RPMI7951 (cell line): ENCODE measurements around the gene CASZ1. TPM values are rescaled to one million over a fixed set of nuclear protein-coding genes. Genes with fewer than 3 reads are reported as not detected.

ENCODE experiments used
- DNase-seq: peaks from one replicate; pipeline ENCODE4 v3.0.0-alpha.2; 2012; ENCODE audit warnings: low read depth
- total RNA-seq: library from RNA; depleted of rRNA; stranded (reverse); fragments of >200 nt; shearing (Covaris generic); gene quantifications from 2 replicates; pipeline ENCODE4 v1.2.3, GENCODE V29; 2014; rRNA removed

The CASZ1 gene, protein sequence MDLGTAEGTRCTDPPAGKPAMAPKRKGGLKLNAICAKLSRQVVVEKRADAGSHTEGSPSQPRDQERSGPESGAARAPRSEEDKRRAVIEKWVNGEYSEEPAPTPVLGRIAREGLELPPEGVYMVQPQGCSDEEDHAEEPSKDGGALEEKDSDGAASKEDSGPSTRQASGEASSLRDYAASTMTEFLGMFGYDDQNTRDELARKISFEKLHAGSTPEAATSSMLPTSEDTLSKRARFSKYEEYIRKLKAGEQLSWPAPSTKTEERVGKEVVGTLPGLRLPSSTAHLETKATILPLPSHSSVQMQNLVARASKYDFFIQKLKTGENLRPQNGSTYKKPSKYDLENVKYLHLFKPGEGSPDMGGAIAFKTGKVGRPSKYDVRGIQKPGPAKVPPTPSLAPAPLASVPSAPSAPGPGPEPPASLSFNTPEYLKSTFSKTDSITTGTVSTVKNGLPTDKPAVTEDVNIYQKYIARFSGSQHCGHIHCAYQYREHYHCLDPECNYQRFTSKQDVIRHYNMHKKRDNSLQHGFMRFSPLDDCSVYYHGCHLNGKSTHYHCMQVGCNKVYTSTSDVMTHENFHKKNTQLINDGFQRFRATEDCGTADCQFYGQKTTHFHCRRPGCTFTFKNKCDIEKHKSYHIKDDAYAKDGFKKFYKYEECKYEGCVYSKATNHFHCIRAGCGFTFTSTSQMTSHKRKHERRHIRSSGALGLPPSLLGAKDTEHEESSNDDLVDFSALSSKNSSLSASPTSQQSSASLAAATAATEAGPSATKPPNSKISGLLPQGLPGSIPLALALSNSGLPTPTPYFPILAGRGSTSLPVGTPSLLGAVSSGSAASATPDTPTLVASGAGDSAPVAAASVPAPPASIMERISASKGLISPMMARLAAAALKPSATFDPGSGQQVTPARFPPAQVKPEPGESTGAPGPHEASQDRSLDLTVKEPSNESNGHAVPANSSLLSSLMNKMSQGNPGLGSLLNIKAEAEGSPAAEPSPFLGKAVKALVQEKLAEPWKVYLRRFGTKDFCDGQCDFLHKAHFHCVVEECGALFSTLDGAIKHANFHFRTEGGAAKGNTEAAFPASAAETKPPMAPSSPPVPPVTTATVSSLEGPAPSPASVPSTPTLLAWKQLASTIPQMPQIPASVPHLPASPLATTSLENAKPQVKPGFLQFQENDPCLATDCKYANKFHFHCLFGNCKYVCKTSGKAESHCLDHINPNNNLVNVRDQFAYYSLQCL (N-terminal part only)
- total RNA-seq = under 0.01 and 0.20 TPM in 2 replicates

DNA sequence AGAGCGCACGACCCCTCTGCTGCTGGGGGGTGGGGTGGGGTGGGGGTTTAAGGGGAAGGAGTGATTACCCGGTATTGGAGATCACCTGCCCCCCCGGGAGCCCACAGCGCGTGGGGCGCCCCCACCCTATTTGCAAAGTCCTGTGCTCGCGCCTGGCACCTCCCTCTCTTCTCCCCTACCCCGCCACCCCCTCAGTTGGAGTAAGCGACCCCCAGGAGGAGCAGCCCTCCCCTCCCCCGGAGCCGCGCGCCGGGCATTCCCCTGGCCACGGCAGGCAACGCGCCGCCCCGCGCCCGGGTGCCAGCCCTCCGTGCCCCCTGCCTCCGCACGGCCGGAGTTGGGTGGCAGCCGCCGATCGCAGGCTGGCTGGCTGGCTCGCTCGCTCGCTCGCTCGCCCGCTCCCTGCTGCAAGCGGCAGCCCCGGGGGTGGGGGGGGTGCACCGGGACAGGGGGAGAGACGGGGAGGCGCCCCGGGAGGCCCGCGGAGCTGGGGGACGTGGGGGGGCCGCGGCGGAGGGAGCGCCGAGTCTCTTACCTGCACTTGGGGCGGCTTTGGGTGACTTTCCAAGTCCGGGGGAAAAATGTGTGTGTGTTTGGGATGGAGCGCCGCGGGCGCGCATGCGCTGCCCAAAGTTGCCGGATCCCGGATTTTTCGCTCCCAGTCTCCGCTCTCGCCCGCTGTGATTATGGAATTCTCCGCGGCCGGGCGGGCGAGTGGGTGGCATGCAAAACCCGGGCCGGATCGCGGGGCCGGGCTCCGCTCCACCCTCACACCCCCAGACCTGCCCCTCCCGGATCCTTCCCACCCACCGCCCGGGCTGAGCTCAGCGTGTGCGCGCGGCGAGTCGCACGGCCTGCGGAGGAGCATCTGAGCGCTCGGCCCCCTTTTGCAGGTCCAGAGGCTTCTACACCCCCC lies at the start of gene CASZ1:
TSS of gene CASZ1 (minus strand) at position 618 of the 916 bp plus-strand sequence. CDS start 102,757 bp downstream, outside the sequence.
- DNase-seq = peak; percentile 80

GRCh38 chr1:10843697-10844096 lies 47.3 kb upstream of the CASZ1 start:
- no peak for DNase-seq

- DNase-seq = no peak
Observed at GRCh38 chr1:10841118-10841517, 44.7 kb upstream of the CASZ1 start.

DNA sequence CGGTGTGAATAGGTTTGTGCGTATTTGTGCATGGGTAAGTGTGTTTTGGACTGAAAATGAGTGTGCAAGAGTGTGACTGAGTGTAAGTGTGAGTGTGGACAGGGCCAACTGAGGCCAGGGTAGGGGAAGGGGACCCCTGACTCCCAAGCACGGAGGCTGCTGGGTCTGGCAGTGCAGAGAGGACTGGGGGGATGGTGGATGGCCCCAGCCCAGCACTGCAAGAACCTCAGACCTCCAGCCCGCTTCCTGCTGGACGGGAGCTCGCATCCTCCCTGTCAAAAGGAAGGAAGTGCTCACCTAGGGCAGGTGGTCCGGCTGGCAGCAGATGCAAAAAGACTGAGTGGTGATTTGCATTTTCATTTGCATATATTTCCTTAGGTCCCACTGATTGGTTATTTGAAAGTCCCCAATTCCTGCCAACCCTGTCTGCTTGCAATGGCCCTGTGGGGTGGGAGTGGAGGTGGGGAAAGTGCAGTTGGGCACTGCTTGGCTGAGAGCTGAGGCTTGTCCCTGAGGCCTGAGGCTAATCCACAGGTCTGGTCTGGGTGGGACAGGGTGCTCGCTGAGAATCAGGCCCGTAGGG lies 42.8 kb upstream of the CASZ1 start:
- DNase-seq = no peak

DNA sequence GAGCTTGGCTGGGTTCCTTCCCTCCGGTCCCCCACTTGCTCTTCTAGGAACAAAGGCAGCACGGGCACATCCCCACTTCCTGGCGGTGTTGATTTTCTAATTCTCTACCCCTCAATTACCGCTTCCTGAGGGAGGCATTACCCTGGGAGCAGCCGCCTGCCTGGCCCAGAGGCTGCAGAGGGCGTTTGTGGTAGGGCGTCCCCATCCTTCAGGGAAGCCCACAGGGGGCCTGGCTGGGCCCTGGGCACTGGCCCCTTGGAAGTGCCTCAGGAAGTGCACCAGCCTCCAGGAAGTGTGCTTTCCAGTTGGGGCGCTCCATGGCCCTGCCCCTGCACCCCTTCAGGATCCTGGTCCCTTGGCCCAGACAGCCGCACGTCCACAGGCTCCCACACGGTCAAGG lies 42.1 kb upstream of the CASZ1 start:
- DNase-seq = no peak

DNA sequence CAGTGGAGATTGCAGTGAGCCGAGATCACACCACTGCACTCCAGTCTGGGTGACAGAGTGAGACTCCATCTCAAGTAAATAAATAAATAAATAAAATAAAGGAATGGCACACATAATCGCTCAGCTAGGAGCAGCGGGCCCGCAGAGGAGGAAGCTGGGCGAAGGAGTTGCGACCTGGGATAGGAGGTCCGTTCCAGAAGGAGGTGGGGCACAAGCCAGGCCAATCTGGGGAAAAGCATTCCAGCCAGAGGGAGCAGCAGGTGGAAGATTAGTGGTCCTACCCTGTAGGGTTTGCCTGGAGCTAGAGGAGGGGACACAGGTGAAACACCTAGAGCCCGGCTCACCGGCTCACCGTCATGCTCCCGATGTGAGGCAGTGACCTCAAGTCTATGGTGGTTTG lies 40.3 kb upstream of the CASZ1 start:
- DNase-seq = no peak

DNA sequence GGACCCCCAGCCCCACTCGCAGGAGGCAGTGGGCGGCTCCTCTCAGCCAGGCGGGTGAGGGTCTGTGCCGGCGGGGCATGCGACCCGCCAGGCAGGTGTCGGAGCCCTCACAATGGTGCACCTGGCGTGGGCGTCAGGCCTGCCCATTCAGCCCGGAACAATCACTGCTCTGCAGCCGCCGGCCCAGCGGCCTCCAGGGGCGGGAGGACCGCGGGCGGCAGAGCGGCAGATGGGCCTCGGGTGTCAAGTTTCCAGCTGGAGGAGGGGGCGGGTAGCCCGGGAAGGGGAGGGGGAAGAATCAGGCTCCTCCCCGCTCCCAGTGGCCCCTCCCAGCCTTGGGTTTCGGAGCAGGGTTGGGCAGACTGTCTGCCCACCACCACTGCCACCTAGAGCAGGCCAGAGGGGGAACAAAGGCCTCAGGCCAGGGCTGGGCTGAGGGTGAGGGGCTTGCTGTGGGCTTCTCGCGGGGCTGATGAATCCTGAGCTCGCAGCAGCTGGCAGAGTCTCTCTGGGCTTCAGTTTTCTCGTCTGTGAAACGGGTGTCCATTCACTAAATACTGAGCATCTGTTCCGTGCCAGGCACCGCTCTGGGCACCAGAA lies 39.5 kb upstream of the CASZ1 start:
- peak; percentile 44 for DNase-seq

DNA sequence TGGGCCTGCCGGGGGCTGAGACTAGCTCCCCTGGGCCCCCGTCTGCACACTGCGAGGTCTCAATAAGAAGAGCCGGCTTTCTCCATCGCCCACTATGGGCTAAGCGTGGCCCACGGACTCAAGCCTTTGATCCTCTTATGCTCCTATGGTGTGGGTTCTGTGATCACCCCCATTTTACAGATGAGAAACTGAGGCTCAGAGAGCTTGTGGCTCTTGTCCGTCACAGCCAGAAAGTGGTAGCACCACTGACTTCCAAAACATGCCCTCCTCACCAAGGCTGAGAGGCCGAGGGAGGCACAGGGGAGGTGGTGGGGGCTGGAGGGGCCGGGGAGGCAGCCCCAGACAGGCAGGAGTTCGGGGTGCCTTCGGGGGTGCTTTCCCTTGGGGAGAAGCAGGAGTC lies 39.0 kb upstream of the CASZ1 start:
- DNase-seq = no peak

- no peak for DNase-seq
Observed at GRCh38 chr1:10834770-10835412, 38.4 kb upstream of the CASZ1 start.

DNA sequence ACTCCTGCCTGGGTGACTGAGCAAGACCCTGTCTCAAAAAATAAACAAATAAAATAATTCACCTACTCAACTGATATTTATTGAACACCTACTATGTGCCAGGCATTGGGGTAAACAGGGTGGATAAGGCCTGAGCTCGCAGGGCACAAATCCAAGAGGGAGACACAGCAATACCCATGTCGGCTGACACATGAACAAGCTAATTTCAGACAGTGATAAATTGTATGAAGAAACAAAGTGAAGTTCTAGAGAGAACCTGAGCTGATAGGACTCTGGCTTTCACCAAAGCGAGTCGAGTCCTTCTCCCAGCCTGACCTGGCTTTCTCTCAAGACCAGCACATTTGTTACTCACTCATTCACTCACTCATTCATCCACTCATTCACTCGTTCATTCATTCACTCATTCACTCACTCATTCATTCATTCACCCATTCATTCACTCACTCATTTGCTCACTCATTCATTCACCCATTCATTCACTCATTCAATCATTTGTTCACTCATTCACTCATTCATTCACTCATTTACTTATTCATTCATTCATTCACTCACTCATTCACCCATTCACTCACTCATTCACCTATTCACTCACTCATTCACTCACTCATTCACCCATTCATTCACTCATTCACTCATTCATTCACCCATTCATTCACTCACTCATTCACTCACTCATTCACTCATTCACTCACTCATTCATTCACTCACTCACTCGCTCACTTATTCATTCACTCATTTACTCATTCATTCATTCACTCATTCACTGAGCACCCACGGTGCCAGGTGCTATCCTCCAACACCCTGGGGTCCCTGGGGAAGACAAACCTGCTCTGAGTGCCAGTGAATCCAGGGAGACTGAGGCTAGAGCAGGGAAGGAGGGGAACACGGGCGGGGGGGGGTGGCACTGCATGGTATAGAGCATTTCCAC lies 37.4 kb upstream of the CASZ1 start:
- DNase-seq = peak; percentile 16

DNA sequence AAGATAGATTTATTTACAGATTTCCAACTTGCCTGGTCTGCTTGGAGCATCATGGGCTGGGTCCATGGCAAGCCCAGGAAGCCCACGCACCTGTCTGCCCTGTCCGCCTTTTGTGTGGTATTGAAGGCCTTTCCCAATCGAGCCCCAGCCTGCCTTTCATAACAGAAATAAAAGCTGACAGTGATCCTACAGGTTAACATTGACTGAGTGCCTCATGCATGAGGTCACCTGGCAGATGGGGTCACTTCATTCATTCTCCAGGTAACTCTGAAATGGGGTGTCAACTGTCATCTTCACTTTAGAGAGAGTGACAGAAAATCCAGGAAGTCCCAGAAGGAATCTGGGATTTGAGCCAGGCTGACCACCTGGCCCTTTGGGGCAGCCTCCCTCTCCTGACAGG lies 36.3 kb upstream of the CASZ1 start:
- no peak for DNase-seq

DNA sequence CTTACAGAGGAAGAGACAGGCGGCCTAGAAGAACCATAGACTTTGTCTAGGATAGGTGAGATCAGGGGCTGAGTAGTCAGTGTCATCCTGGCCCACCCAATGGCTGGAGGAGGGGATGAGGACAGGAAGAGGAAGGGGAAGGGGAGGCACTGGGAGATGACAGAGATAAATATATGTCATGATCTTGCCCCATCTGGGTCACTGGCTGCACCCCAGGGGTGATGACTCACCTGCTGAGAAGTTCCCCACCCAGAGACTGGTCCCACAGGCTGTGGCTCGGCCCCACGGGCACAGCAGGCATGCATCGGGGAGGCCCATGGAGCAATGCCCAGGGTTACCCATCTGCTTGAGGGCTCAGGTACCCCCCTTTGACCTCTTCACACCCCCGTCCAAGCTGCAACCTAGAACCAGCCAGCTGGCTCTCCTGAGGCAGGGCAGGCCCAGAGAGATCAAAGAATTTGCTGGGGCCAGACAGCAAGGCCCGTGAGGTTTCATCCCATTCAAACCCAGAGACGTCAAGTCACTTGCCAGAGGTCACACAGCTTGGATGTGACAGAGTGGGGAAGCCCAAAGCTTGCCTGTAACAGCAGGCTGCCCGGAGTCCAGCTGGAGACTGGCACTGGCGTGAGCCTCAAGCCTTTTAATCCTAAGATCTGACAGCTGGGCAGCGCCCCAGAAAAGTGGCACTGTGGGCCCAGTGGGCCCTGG lies 34.7 kb upstream of the CASZ1 start:
- DNase-seq = peak; percentile 63

DNA sequence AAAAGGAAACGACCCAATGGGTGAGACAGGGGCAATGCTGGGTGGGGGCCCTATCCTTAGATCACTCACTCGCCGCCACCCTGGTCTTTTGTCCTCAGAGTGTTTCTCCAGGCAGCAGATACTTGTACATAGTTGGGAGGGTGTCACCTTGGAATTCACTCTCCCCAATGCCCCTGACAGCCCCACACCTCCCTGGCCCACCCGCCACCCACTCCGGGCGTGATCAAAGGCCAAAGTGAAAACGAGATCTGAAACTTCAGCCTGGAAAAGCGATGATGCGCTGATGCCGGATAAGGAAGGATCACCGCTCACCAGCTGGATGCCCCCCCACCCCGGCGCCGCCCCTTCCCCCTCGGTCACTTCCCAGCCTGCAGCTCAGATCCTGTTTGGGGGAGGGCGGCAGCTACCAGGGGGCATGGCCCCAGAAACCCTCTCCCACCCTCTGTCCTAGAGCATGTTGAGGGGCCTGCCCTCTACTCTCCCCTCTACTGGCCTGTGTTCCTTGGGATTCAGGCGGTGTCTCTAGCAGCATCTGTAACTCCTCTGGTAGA lies 33.6 kb upstream of the CASZ1 start:
- DNase-seq = no peak

DNA sequence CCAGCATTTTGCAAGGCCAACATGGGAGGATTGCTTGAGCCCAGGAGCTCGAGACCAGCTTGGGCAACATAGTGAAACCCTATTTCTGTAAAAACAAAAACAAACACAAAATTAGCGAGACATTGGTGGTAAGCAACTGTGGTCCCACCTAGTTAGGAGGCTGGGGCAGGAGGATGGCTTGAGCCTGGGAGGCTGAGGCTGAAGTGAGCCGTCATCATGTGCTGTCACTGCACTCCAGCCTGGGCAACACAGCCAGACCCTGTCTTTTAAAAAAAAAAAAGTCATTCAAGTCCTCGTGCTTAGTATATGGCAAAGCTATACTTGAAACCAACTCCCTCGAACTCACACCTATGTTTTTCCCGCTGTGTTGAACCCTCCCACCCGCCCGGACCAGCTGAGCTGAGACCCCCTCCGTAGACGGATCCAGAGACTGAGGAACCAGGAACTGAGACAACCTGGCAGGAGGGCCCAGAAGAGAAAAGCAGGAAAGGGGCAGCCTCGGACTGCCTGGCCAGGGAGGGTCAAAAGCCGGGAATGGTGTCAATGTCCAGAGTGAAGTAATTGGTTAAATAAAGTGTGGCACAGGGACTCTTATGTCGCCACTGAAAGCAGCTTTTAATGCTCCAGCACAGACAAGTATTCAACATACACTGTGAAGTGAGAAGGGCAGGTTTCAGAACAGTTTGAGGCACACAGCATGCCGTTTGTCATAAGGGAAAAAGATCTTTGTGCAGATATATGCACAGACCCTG lies 32.8 kb upstream of the CASZ1 start:
- DNase-seq = no peak

- no peak for DNase-seq
Observed at GRCh38 chr1:10827377-10828333, 31.2 kb upstream of the CASZ1 start.

GRCh38 chr1:10825592-10825991 lies 29.1 kb upstream of the CASZ1 start:
- no peak for DNase-seq
